ENCODE results near the gene SIGLECL1.
"Not testable (repeated sequence)": the region's sequence is repeated elsewhere in the genome, so short reads cannot be mapped to it uniquely, and the experiment has no call there.

Gene SIGLECL1

GRCh38 chr19:51250786-51251467, at the start of gene SIGLECL1:
TSS of gene SIGLECL1 (plus strand) at chr19:51251080. CDS start at chr19:51264073, 12,993 bp downstream.
- no peak for DNase-seq

- DNase-seq, result no peak
Measured at GRCh38 chr19:51201712-51202111, 49.2 kb upstream of the SIGLECL1 start.

- DNase-seq, result no peak
Measured at GRCh38 chr19:51203916-51204315, 47.0 kb upstream of the SIGLECL1 start.

GRCh38 chr19:51204321-51204720, 46.6 kb upstream of the SIGLECL1 start:
- no peak for DNase-seq

- DNase-seq, result no peak
Measured at GRCh38 chr19:51207747-51208146, 43.1 kb upstream of the SIGLECL1 start.

- no peak for DNase-seq
Measured at GRCh38 chr19:51210191-51210784, 40.6 kb upstream of the SIGLECL1 start.

- DNase-seq, result not testable (repeated sequence)
Measured at GRCh38 chr19:51210874-51211361, 40.0 kb upstream of the SIGLECL1 start.

- no peak for DNase-seq
Measured at GRCh38 chr19:51211833-51212232, 39.0 kb upstream of the SIGLECL1 start.

- no peak for DNase-seq
Measured at GRCh38 chr19:51219307-51219706, 31.6 kb upstream of the SIGLECL1 start.

GRCh38 chr19:51219971-51220370, 30.9 kb upstream of the SIGLECL1 start:
- no peak for DNase-seq

GRCh38 chr19:51220996-51221395, 29.9 kb upstream of the SIGLECL1 start:
- no peak for DNase-seq

GRCh38 chr19:51224163-51224641, 26.7 kb upstream of the SIGLECL1 start:
- no peak for DNase-seq

GRCh38 chr19:51224898-51225393, 25.9 kb upstream of the SIGLECL1 start, which contains the start of gene CD33:
TSS of gene CD33 (plus strand) at chr19:51225080. CDS start at chr19:51225119, 39 bp downstream.
- not testable (repeated sequence) for DNase-seq

GRCh38 chr19:51226067-51226466, 24.8 kb upstream of the SIGLECL1 start:
- DNase-seq, result no peak

- DNase-seq, result no peak
Measured at GRCh38 chr19:51227326-51227725, 23.6 kb upstream of the SIGLECL1 start.

- no peak for DNase-seq
Measured at GRCh38 chr19:51227966-51228365, 22.9 kb upstream of the SIGLECL1 start.

GRCh38 chr19:51240866-51241265, 10.0 kb upstream of the SIGLECL1 start:
- no peak for DNase-seq

- no peak for DNase-seq
Measured at GRCh38 chr19:51242881-51243630, 7.8 kb upstream of the SIGLECL1 start.

GRCh38 chr19:51246164-51246552, 4.7 kb upstream of the SIGLECL1 start:
- no peak for DNase-seq

- DNase-seq, result no peak
Measured at GRCh38 chr19:51247972-51248590, 2.8 kb upstream of the SIGLECL1 start.

GRCh38 chr19:51251468-51251820, 564 bp downstream of the SIGLECL1 start:
- no peak for DNase-seq

GRCh38 chr19:51252306-51253079, 1.6 kb downstream of the SIGLECL1 start:
- DNase-seq, result no peak
